HFF-Myc (cell line): ENCODE measurements around the gene FARP1.

ENCODE experiments used
- DNase-seq: peaks from one replicate; pipeline ENCODE4 v3.0.0-alpha.2; 2011; ENCODE audit warnings: low read depth; ENCODE audit errors: extremely low read depth
- H3K4me3 ChIP-seq: replicated peaks from 2 replicates; pipeline ENCODE4 v1.5.1; 2011; ENCODE audit warnings: low read depth, mild to moderate bottlenecking, control low read depth, low read length
- TF ChIP-seq, protein P1 (sequence below): IDR thresholded peaks from 2 replicates; pipeline ENCODE4 v1.5.1; 2012; ENCODE audit warnings: mild to moderate bottlenecking, low read depth, low read length, control low read depth; ENCODE audit errors: missing control alignments

FARP1 gene

DNA sequence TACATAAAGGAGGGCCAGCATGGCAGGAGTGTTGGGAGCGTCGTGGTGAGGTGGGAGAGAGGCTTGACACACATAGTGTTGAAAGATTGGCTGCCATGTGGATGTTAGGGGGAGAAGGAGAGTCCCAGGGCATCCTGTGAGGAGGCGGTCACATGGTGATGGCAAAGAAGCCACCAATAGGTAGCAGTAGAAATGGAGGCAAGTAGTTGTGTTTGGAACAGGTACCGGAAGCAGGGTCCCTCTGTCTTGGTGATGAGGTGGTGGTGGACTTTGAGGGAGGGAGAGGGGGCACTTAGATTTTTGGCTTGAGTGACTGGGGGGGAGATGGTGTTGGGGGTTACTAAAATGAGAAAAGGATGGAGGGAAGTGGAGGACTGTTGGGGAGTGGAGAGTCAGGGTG, 227.4 kb downstream of the FARP1 start:
- H3K4me3 ChIP-seq: no peak overlapping the region
- TF ChIP-seq, protein P1, sequence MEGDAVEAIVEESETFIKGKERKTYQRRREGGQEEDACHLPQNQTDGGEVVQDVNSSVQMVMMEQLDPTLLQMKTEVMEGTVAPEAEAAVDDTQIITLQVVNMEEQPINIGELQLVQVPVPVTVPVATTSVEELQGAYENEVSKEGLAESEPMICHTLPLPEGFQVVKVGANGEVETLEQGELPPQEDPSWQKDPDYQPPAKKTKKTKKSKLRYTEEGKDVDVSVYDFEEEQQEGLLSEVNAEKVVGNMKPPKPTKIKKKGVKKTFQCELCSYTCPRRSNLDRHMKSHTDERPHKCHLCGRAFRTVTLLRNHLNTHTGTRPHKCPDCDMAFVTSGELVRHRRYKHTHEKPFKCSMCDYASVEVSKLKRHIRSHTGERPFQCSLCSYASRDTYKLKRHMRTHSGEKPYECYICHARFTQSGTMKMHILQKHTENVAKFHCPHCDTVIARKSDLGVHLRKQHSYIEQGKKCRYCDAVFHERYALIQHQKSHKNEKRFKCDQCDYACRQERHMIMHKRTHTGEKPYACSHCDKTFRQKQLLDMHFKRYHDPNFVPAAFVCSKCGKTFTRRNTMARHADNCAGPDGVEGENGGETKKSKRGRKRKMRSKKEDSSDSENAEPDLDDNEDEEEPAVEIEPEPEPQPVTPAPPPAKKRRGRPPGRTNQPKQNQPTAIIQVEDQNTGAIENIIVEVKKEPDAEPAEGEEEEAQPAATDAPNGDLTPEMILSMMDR: no peak
- DNase-seq: no peak

DNA sequence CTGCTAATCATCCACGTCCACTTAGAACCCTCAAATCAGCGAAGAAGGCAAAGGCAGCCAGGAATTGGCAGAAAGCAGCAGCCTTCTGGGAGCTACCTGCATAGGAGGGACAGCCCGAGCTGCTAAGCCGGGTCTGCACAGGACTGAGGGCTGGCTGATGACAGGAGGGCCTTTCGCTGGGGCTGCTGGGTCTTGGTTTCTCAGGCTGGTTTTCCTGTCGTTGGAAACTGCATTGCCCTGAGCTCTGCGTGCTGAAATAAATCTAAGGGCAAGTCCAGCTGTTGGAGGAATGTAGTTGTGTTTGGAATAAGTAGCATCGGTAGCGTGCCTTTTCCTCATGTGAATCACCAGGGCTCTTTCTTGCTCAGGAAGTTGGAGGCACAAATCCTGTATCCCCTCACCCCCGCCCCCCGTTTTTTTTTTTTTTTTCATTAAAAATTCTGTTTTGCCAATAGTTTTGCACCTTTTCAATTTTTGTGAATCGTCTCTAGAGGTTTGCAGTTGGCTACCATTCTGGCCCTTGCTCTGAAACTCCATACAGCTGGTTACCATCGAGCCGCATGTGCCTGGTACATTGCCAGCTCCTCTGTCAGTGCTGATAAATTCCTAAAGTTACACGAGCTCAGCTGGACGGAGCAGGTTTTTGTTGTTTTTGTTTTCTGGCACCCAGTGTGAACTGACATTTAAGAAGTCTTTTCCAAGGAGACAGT, 228.1 kb downstream of the FARP1 start:
- DNase-seq: peak; percentile 77
- TF ChIP-seq, protein P1: no peak
- H3K4me3 ChIP-seq: peak overlapping the region; percentile 12

DNA sequence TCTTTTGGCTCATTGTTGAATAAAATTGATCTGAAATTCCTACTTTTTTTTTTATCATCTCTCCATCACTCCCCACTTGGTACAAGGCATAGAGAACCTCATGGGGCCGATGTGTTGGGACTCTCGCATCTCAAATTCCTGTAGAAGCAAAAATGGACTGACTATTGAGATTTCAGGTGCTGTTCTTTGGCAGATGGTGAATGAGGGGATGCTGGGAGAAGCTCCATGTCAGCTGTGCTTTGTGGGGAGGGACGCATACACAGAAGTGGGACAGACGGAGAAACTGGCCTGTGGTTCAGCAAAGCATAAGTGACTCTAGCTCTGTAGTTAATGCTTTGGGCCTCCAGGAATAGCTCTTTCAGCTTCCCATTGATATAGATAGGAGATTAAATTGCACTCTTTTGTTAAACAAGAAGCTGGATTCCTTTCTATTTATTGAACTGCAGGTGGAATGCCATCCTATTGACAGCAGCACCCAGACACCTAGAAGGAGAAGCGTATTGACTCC, 228.7 kb downstream of the FARP1 start:
- DNase-seq: no peak
- TF ChIP-seq, protein P1: no peak

DNA sequence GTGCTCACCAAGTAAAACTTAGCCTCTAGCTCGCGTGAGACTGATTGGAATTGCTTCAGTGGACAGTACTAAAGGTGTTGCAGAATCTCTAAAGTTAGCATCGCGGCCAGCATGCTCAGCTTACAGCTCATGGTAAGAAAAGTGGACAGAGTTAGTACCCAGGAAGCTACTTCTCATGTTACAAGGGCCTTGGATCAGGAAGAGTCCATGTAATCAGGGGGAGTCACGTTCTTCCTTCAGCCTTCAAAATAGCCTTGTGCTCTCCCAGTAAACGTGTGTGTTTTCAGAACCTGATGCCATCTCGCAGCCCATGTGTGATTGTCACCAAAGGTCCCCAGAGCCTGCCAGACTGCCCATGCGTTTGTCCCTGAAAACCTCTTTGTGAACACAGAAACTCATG, 230.0 kb downstream of the FARP1 start:
- no peak overlapping the region for H3K4me3 ChIP-seq
- peak; percentile 45 for DNase-seq
- TF ChIP-seq, protein P1: no peak

More for the DNA sequence above, 228.7 kb downstream of the FARP1 start:
- peak overlapping the region; percentile 12 for H3K4me3 ChIP-seq

DNA sequence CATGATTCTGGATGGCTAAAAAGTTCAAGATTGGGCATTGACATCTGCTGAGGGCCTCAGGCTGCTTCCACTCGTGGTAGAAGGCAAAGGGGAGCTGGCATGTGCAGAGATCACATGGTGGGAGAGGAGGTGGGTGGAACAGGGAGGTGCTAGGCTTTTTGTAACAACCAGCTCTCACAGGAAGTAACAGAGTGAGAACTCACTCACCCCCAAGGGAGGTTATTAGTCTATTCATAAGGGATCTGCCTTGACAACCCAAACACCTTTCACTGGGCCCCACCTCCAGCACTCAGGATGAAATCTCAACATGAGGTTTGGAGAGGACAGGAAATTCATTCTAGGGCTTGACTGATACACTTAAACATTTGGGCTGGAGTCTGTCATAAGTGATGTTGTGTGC, 231.9 kb downstream of the FARP1 start:
- TF ChIP-seq, protein P1: no peak
- H3K4me3 ChIP-seq: no peak overlapping the region
- DNase-seq: no peak

DNA sequence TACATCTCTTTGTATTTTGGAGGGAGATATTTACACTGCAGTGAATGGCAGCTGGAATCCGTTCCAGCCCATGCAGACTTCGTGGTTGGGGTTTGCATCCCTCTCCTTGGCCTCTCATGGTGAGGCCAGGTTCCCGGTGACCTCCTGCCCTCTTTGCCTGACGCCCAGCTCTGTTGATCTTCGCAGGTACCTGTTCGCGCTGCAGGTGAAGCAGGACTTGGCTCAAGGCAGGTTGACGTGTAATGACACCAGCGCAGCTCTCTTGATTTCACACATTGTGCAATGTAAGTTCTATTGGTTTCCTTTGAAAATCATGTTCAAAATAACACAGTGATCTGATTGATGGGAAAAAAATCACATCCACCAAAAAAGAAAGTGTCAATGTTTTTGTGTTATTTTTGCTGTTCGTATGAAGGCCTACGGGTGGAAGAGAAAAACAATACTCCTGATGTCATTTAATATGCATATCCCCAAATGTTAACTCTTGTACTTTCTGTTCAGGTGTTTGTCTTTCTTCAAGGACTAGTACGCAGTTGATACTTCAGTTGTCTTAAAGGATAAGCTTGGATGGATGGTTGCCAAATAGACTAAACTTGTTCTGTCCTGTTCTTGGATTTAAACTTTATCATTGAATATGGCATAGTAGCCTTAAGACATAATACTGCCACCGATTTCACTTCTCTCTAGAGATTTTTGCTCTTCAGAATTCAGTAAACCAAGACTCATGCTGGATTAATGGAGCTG, 234.9 kb downstream of the FARP1 start:
- H3K4me3 ChIP-seq: no peak overlapping the region
- TF ChIP-seq, protein P1: no peak
- DNase-seq: no peak
